Skeletal muscle satellite cell (primary cell): Measurements from ENCODE around the gene ARID1A.
A peak's percentile ranks its signal among the peaks of the same experiment; 100 is the strongest.
"Not testable (repeated sequence)": the region's sequence is repeated elsewhere in the genome, so short reads cannot be mapped to it uniquely, and the experiment has no call there.

ENCODE experiments used
- H3K27me3 ChIP-seq: 2 replicates; pipeline ENCODE4 v1.7.0; 2013; ENCODE audit warnings: low read length; ENCODE audit not compliant: control insufficient read depth, insufficient read depth
- H3K36me3 ChIP-seq: 2 replicates; pipeline ENCODE4 v1.7.0; 2013; ENCODE audit warnings: mild to moderate bottlenecking, control low read depth, low read length; ENCODE audit not compliant: insufficient read depth
- H3K4me1 ChIP-seq: 2 replicates; pipeline ENCODE4 v1.7.0; 2013; ENCODE audit warnings: low read length; ENCODE audit not compliant: control insufficient read depth, insufficient read depth
- H3K4me2 ChIP-seq: 2 replicates; pipeline ENCODE4 v1.7.0; 2013; ENCODE audit warnings: mild to moderate bottlenecking, low read length
- H3K4me3 ChIP-seq: 2 replicates; pipeline ENCODE4 v1.7.0; 2013; ENCODE audit warnings: low read length
- H3K9ac ChIP-seq: 2 replicates; pipeline ENCODE4 v1.7.0; 2013; ENCODE audit warnings: mild to moderate bottlenecking, low read depth, low read length, moderate library complexity
- H3K9me3 ChIP-seq: replicated peaks from 2 replicates; pipeline ENCODE4 v1.7.0; 2013; ENCODE audit warnings: mild to moderate bottlenecking, control low read depth, low read length

The ARID1A gene

DNA sequence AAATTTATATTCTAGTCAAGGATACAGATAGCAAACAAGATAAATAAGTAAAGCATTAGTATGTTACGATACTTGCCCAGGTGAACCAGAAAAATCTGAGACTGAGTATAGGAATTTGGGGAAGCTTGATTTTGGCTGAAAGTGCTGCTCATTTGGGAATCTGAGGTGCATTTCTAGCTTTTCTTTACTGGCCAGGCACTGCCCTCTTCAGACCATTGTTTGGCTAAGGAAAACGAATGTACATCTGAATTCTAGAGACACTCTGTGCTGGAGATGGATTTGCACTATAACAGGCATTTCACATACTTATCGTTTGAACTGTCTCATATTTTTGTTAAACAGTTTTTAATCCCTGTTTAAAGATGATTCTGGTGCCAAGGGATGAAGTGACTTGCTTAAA lies 23.4 kb downstream of the ARID1A start:
- peaks cover 30% of the 10 kb centered on the region for H3K4me1 ChIP-seq
- H3K9ac ChIP-seq = no peak overlapping the region
- no peaks in the 10 kb centered on the region for H3K27me3 ChIP-seq
- peaks cover 6% of the 10 kb centered on the region for H3K36me3 ChIP-seq
- no peak overlapping the region for H3K4me3 ChIP-seq
- H3K4me2 ChIP-seq = no peak overlapping the region
- no peaks in the 10 kb centered on the region for H3K9me3 ChIP-seq

DNA sequence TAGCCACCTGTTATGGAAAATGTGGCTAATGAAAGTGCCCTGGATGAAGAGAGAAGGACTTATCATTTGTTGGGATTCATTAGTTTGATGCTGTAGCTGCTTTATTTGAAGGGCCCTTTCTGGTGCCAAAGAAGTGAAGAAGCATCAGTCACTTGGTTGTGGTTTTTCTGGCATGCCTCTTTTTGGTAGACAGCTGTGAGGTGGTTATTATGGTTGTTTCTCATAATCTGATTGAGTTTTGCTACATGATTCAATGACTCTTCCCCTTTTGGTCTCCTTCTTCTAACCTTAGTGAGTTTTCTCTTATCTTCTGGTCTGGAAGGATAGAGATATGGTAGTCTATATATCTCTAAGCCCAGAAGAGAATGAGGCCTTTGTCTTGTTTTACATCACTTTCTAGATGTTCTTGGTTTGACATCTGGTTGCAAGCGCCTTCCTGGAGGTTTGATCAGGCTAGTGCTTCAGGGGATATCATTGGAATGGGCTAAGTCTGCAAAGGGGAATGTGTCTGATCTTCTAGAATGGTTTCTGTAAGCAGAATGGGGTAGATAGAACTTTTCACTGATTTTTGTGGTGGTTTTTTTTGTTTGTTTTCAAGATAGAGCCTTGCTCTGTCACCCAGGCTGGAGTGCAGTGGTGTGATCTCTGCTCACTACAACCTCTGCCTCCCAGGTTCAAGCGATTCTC lies 26.0 kb downstream of the ARID1A start:
- Histone ChIP-seq H3K4me1 (peaks cover 49% of the 10 kb centered on the region), H3K9ac (no peak overlapping the region), H3K4me3 (no peak overlapping the region), H3K27me3 (no peaks in the 10 kb centered on the region), H3K4me2 (no peak overlapping the region), H3K36me3 (no peaks in the 10 kb centered on the region), H3K9me3 (no peaks in the 10 kb centered on the region)

DNA sequence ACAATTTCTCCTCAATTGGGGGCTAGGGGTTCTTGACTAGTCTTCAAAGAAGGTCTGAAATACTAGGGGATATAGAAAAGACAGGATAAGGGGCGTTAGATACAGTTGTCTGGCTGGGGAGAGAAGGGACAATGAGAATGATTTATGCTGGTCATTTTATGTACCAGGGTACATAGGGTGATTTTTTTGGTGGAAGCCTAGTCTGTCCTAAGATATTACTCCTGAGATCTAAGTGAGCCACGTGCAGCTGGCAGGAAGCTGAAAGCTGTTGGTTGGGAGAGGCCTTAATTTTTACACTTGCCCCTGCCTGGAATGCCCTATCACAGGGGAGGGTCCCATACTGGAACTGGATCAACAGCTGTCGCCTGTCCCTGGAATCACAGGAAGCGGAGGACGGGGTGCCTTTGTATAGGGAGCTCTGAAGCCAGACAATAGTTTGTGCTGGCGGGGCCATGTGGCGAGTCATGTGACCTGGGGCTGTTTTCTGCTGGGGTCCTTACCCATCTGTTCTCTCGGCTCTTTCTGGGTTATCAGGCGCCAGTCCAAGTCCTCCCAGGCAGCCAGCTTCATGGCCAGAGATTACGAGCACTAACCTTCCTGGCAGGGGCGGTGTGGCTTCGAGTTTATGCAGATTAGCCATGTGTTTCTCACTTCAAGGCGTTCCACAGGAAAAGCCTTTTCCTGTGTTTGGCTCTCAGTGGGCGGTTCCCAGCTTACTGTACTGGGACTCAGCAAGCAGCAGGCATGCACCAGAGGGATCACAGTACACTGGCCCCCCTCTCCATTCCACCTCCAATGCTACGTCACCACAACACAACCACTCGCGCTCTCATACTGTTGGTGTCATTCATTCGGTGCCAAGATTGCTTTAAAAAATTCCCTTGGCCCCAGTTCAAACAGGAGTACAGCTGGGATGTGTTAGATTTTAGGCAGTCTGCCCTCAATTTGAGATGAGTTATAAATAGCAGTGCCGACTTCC lies 27.5 kb downstream of the ARID1A start:
- H3K4me2 ChIP-seq = peak overlapping the region; percentile 55
- peak overlapping the region; percentile 34 for H3K4me3 ChIP-seq
- no peaks in the 10 kb centered on the region for H3K9me3 ChIP-seq
- peak overlapping the region; percentile 11 for H3K9ac ChIP-seq
- no peaks in the 10 kb centered on the region for H3K36me3 ChIP-seq
- H3K4me1 ChIP-seq = peaks cover 54% of the 10 kb centered on the region
- H3K27me3 ChIP-seq = no peaks in the 10 kb centered on the region

DNA sequence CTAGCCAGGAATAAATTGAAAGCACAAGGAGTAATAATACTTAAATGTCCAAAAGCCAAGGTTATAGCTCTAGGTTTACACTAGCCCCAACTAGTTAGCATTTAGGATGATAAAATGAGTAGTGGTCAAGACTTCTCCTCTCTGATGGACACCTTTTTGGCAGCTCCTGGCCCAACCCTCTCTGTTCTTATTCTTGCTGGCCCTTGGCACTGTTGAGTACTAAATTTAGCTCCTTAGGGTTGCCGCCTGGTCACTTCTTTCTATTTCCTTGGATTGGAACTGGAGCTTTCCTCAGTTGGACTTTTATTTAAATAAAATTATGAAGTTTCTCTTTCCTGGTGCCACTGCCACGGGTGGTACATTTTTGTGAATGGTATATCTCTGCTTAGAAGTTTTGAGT lies 28.3 kb downstream of the ARID1A start:
- no peak overlapping the region for H3K9ac ChIP-seq
- peaks cover 54% of the 10 kb centered on the region for H3K4me1 ChIP-seq
- H3K27me3 ChIP-seq = no peaks in the 10 kb centered on the region
- no peak overlapping the region for H3K4me3 ChIP-seq
- no peaks in the 10 kb centered on the region for H3K36me3 ChIP-seq
- no peak overlapping the region for H3K4me2 ChIP-seq
- no peaks in the 10 kb centered on the region for H3K9me3 ChIP-seq

DNA sequence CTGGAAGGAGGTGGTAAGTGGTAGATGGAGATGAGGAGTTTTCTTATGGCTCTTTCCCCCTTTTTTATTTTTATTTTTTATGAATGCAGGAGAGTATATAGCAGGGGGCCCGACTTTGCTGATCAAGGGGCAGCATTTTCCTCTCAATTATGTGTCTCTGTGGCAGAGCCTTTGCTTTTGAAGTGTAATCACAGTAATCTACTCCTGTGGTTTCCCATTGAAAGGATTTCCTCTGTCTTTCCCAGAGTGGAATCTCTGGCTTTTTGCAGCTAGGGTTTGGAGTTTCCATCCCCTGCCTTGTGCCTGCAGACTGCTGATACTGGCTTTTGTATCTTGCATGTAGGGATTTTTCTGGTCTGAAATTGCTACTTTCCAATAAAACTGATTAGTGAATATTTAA lies 29.1 kb downstream of the ARID1A start:
- peaks cover 6% of the 10 kb centered on the region for H3K36me3 ChIP-seq
- H3K27me3 ChIP-seq = no peaks in the 10 kb centered on the region
- no peak overlapping the region for H3K4me3 ChIP-seq
- no peak overlapping the region for H3K9ac ChIP-seq
- peaks cover 54% of the 10 kb centered on the region for H3K4me1 ChIP-seq
- H3K9me3 ChIP-seq = no peaks in the 10 kb centered on the region
- H3K4me2 ChIP-seq = no peak overlapping the region

DNA sequence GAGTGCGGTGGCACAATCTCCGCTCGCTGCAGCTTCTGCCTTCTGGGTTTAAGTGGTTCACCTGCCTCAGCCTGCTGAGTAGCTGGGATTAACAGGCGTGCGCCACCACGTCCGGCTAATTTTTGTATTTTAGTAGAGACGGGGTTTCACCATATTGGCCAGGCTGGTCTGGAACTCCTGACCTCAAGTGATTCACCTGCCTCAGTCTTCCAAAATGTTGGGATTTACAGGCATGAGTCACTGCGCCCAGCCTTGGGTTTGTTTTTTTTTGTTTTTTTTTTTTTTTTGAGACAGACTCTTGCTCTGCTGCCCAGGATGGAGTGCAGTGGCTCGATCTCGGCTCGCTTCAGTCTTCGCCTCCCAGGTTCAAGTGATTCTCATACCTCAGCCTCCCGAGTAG lies 30.1 kb downstream of the ARID1A start:
- not testable (repeated sequence) for H3K36me3 ChIP-seq, H3K4me2 ChIP-seq, H3K9ac ChIP-seq, H3K27me3 ChIP-seq, H3K9me3 ChIP-seq, H3K4me3 ChIP-seq
- H3K4me1 ChIP-seq = peaks cover 57% of the 10 kb centered on the region

DNA sequence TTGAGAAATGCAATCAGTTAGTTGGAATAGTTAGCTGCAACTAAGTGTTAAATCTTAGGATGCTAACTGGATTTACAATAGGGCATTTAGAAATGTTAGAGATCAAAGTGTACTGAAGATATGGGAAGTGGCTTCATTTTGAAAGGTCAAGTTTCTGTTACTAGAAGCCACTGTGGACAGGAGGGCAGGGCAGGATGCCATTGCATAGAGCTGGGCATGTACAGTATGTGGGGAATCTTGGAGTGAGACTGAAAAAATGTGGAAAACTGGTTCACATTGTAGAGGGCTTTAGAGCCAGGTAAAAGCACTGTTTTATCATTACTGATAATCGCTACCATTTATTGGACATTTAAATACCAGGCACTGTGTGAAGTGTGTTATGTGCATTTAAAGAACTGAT lies 31.0 kb downstream of the ARID1A start:
- no peaks in the 10 kb centered on the region for H3K9me3 ChIP-seq
- H3K4me2 ChIP-seq = no peak overlapping the region
- no peak overlapping the region for H3K4me3 ChIP-seq
- H3K36me3 ChIP-seq = peaks cover 16% of the 10 kb centered on the region
- H3K4me1 ChIP-seq = peaks cover 55% of the 10 kb centered on the region
- H3K9ac ChIP-seq = no peak overlapping the region
- no peaks in the 10 kb centered on the region for H3K27me3 ChIP-seq

DNA sequence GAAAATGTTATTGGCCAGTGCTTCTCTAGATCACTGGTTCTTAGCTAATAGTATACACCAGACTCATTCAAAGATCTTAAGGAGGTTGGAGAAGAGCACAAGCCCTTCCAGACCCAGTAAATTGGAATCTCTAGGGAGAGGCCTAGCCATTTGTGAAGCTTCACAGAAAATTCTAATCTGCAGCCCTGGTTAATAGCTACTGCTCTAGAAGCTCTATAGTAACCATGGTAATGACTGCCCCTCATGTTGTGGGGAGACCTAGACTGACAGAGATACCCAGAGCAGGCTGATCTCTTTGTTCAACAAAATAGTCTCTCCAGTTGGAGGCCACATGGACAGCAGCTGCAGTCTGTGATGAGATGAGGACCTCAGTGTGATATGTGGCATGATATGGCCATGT lies 31.7 kb downstream of the ARID1A start:
- Histone ChIP-seq H3K4me3 (no peak overlapping the region), H3K4me1 (peaks cover 48% of the 10 kb centered on the region), H3K9ac (no peak overlapping the region), H3K36me3 (peaks cover 23% of the 10 kb centered on the region), H3K9me3 (no peaks in the 10 kb centered on the region), H3K4me2 (no peak overlapping the region), H3K27me3 (no peaks in the 10 kb centered on the region)

DNA sequence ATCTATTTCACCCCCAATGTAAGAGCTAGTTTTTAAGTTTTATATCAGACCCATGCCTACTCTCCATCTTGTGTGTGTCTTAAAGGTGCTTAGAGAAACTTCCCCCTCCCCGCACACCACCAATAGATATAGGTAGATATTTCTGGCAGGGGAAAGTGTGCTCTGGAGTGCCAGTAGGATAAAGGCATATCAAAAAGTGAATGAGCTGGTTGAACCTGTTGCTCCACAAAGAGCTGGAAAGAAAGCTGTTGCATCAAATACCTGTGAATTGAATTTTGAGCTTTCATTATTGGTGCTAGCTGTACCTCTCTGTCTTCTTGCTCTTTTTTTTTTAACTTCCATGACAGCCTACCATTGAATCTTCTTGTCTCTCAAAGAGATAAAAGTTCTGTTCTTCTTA lies 32.8 kb downstream of the ARID1A start:
- no peaks in the 10 kb centered on the region for H3K9me3 ChIP-seq
- H3K4me2 ChIP-seq = no peak overlapping the region
- H3K4me3 ChIP-seq = no peak overlapping the region
- H3K4me1 ChIP-seq = peaks cover 42% of the 10 kb centered on the region
- H3K27me3 ChIP-seq = no peaks in the 10 kb centered on the region
- no peak overlapping the region for H3K9ac ChIP-seq
- peaks cover 34% of the 10 kb centered on the region for H3K36me3 ChIP-seq

DNA sequence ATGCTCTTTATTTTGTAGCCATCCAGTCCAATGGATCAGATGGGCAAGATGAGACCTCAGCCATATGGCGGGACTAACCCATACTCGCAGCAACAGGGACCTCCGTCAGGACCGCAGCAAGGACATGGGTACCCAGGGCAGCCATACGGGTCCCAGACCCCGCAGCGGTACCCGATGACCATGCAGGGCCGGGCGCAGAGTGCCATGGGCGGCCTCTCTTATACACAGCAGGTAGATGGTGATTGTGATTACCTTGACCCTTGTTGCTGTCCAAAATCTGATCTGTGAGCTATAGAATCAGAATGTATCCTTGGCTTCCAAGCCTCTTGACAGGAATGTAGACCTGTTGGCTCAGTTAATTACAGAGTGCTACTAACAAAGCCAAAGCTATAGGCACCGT lies 33.8 kb downstream of the ARID1A start:
- H3K36me3 ChIP-seq = peaks cover 43% of the 10 kb centered on the region
- no peak overlapping the region for H3K9ac ChIP-seq
- no peak overlapping the region for H3K4me2 ChIP-seq
- no peaks in the 10 kb centered on the region for H3K27me3 ChIP-seq
- H3K4me1 ChIP-seq = peaks cover 42% of the 10 kb centered on the region
- H3K9me3 ChIP-seq = no peaks in the 10 kb centered on the region
- H3K4me3 ChIP-seq = no peak overlapping the region

DNA sequence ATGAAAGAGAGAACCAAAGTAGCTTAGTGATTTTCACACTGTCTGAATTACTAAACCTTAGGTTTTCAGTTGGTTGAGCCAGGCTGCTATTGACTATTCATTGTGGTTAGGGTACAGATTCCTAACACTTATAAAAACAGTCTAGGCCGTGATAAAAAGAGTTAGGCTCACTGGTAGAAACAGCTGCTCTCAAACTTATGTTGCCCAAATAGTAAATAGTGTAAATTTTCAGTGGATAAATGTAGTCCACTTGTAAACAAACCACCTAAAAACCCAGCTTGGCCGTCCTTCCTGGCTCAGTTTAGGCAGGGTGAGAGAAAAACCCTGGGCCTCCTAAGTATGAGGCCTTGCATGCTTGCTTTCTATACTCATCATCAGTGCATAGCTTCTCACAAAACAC lies 34.9 kb downstream of the ARID1A start:
- H3K4me1 ChIP-seq = peaks cover 38% of the 10 kb centered on the region
- H3K9me3 ChIP-seq = no peaks in the 10 kb centered on the region
- H3K27me3 ChIP-seq = no peaks in the 10 kb centered on the region
- no peak overlapping the region for H3K4me2 ChIP-seq
- H3K9ac ChIP-seq = no peak overlapping the region
- no peak overlapping the region for H3K4me3 ChIP-seq
- peaks cover 52% of the 10 kb centered on the region for H3K36me3 ChIP-seq
